GM12878 (cell line): ENCODE measurements around the gene IPO11.

ENCODE experiments used
- TF ChIP-seq, protein P1 (sequence below): IDR thresholded peaks from 2 replicates; pipeline ENCODE4 v1.6.1; 2012; ENCODE audit warnings: low read depth, low read length, improper control_type of control experiment
- TF ChIP-seq, protein P2 (sequence below): fragments of 450-650 bp; formaldehyde crosslinking; IDR thresholded peaks from 2 replicates; pipeline ENCODE4 v1.4.0; 2022; ENCODE audit warnings: mild to moderate bottlenecking, moderate library complexity

DNA sequence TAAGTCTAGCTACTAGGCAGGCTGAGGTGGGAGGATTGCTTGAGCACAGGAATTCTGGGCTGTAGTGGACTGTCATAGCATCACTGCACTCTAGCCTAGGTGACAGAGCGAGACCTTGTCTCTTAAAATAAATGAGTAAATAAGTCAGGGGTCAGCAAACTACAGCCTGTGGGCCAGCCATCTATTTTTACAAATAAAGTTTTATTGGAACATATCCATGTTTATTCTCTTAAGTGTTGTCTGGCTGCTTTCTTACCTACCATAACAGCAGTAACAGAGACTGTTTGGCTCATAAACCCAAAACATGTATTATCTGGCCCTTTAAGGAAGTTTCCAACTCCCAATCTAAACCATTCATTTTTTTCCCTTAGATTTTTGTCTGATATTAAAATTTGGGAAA, 38.5 kb upstream of the IPO11 start:
- TF ChIP-seq, protein P1, sequence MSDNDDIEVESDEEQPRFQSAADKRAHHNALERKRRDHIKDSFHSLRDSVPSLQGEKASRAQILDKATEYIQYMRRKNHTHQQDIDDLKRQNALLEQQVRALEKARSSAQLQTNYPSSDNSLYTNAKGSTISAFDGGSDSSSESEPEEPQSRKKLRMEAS, result no peak
- TF ChIP-seq, protein P2, sequence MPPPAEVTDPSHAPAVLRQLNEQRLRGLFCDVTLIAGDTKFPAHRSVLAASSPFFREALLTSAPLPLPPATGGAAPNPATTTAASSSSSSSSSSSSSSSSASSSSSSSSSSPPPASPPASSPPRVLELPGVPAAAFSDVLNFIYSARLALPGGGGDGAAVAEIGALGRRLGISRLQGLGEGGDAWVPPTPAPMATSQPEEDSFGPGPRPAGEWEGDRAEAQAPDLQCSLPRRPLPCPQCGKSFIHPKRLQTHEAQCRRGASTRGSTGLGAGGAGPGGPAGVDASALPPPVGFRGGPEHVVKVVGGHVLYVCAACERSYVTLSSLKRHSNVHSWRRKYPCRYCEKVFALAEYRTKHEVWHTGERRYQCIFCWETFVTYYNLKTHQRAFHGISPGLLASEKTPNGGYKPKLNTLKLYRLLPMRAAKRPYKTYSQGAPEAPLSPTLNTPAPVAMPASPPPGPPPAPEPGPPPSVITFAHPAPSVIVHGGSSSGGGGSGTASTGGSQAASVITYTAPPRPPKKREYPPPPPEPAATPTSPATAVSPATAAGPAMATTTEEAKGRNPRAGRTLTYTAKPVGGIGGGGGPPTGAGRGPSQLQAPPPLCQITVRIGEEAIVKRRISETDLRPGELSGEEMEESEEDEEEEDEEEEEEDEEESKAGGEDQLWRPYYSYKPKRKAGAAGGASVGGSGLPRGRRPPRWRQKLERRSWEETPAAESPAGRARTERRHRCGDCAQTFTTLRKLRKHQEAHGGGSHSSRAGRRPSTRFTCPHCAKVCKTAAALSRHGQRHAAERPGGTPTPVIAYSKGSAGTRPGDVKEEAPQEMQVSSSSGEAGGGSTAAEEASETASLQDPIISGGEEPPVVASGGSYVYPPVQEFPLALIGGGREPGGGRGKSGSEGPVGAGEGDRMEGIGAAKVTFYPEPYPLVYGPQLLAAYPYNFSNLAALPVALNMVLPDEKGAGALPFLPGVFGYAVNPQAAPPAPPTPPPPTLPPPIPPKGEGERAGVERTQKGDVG (CRISPR knock-in tag), result no peak
